ENCODE results near the gene CHTOP.

GRCh38 chr1:153627715-153628626 lies 5.9 kb upstream of the CHTOP start, which contains the start of gene S100A1:
- TF ChIP-seq EZH2phosphoT487 (IDR thresholded peaks at IDR 0.05; ENCODE audit: borderline replicate concordance, low read length) (no peak), CTCF (IDR thresholded peaks at IDR 0.05; ENCODE audit: low read depth, low read length, poor library complexity, severe bottlenecking) (no peak)

All from DOHH2 (cell line).